Natural killer cell (primary cell): ENCODE measurements around the gene CALCB. TPM values are rescaled to one million over a fixed set of nuclear protein-coding genes. Genes with fewer than 3 reads are reported as not detected.

ENCODE experiments used
- ATAC-seq, 3 donors: fragments of 150-1000 bp in 2 of 3; fragments of 200-7000 bp in 1 of 3; cut with Tn5 transposase; 1 replicate in 1 of 3; 2 replicates in 2 of 3; pipeline ENCODE4 v1.10.0; 2021; ENCODE audit warnings: mild to moderate bottlenecking in 2 of 3, moderate library complexity in 2 of 3
- DNase-seq, 2 donors: peaks; one replicate each; pipeline versions ENCODE4 v3.0.0 to v3.0.0-alpha.2; 2013 to 2021; ENCODE audit warnings: mixed read lengths in 1 of 2
- H3K27ac ChIP-seq: one replicate; pipeline ENCODE4 v1.5.1; 2013; ENCODE audit warnings: mild to moderate bottlenecking, low read length
- H3K27me3 ChIP-seq: one replicate; pipeline ENCODE4 v1.6.1; 2013; ENCODE audit warnings: low read length; ENCODE audit not compliant: control insufficient read depth, insufficient read depth
- H3K36me3 ChIP-seq: one replicate; pipeline ENCODE4 v1.6.1; 2013; ENCODE audit warnings: low read length; ENCODE audit not compliant: control insufficient read depth, insufficient read depth
- H3K4me1 ChIP-seq: one replicate; pipeline ENCODE4 v1.6.1; 2013; ENCODE audit warnings: low read length; ENCODE audit not compliant: control insufficient read depth, insufficient read depth
- H3K4me3 ChIP-seq: one replicate; pipeline ENCODE4 v1.5.1; 2013; ENCODE audit warnings: low read length
- H3K9me3 ChIP-seq: one replicate; pipeline ENCODE4 v1.6.1; 2013; ENCODE audit warnings: low read length; ENCODE audit not compliant: control insufficient read depth, insufficient read depth
- H3K27ac Mint-ChIP-seq, 2 donors: one replicate each; pipeline ENCODE4 v1.8.0; 2022; ENCODE audit warnings: mild to moderate bottlenecking in 2 of 2, mixed read lengths in 2 of 2, moderate library complexity in 1 of 2
- H3K27me3 Mint-ChIP-seq, 2 donors: one replicate each; pipeline ENCODE4 v1.8.0; 2022; ENCODE audit warnings: low read depth in 2 of 2, mixed read lengths in 2 of 2
- H3K36me3 Mint-ChIP-seq: one replicate; pipeline ENCODE4 v1.8.0; 2022; ENCODE audit warnings: mixed read lengths
- H3K4me1 Mint-ChIP-seq, 2 donors: one replicate each; pipeline ENCODE4 v1.8.0; 2022; ENCODE audit warnings: mixed read lengths in 2 of 2
- H3K4me3 Mint-ChIP-seq: one replicate; pipeline ENCODE4 v1.8.0; 2022; ENCODE audit warnings: mild to moderate bottlenecking, moderate library complexity, mixed read lengths
- H3K9me3 Mint-ChIP-seq, 2 donors: one replicate each; pipeline ENCODE4 v1.8.0; 2022; ENCODE audit warnings: mixed read lengths in 2 of 2
- WGBS: methylation state at CpG from one replicate; pipeline ENCODE4 v1.1.7; 2013; ENCODE audit warnings: missing lambda C conversion rate; ENCODE audit not compliant: insufficient coverage; 5-methylcytosine and 5-hydroxymethylcytosine counted together
- intact Hi-C: fragments of 100-400 bp; cut with micrococcal nuclease; formaldehyde crosslinking; loops from one replicate; pipeline ENCODE4 v1.14.2; 2022
- total RNA-seq, 4 donors: library from RNA; stranded (reverse); fragments of 120-200 nt in 1 of 4; gene quantifications; one replicate each; pipeline versions ENCODE4 v1.2.3 to v1.2.4, GENCODE V29; 2013 to 2022
- TF ChIP-seq, protein P1 (sequence below): fragments of 200-600 bp; IDR thresholded peaks from one replicate; pipeline ENCODE4 v1.8.0; 2022; ENCODE audit warnings: antibody characterized with exemption

Gene CALCB
- total RNA-seq, 3 donors from 2014 or later (not counting 1 experiment from before 2014, with no cell fraction given), result 0.19 to 1.3 (median 0.27) TPM

- intact Hi-C loops, result no loop called here
- ATAC-seq (no peak), DNase-seq (no peak)
- Mint-ChIP-seq H3K36me3 (no peaks in the 10 kb centered on the region), H3K9me3 (no peaks in the 10 kb centered on the region), H3K4me3 (no peak overlapping the region), H3K27ac (no peak overlapping the region), H3K27me3 (peaks cover 16 to 22% of the 10 kb centered on the region in 2 donors), H3K4me1 (peaks cover 0 to 6% of the 10 kb centered on the region in 2 donors)
- Histone ChIP-seq H3K9me3 (no peaks in the 10 kb centered on the region), H3K27me3 (no peaks in the 10 kb centered on the region), H3K4me3 (no peak overlapping the region), H3K27ac (no peak overlapping the region), H3K4me1 (peaks cover 9% of the 10 kb centered on the region), H3K36me3 (no peaks in the 10 kb centered on the region)
- 78% methylated on average over 2 of the region's 2 CpGs for WGBS
- TF ChIP-seq, protein P1, sequence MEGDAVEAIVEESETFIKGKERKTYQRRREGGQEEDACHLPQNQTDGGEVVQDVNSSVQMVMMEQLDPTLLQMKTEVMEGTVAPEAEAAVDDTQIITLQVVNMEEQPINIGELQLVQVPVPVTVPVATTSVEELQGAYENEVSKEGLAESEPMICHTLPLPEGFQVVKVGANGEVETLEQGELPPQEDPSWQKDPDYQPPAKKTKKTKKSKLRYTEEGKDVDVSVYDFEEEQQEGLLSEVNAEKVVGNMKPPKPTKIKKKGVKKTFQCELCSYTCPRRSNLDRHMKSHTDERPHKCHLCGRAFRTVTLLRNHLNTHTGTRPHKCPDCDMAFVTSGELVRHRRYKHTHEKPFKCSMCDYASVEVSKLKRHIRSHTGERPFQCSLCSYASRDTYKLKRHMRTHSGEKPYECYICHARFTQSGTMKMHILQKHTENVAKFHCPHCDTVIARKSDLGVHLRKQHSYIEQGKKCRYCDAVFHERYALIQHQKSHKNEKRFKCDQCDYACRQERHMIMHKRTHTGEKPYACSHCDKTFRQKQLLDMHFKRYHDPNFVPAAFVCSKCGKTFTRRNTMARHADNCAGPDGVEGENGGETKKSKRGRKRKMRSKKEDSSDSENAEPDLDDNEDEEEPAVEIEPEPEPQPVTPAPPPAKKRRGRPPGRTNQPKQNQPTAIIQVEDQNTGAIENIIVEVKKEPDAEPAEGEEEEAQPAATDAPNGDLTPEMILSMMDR, result no peak
Measured at GRCh38 chr11:15124528-15124927, 51.1 kb downstream of the CALCB start.

DNA sequence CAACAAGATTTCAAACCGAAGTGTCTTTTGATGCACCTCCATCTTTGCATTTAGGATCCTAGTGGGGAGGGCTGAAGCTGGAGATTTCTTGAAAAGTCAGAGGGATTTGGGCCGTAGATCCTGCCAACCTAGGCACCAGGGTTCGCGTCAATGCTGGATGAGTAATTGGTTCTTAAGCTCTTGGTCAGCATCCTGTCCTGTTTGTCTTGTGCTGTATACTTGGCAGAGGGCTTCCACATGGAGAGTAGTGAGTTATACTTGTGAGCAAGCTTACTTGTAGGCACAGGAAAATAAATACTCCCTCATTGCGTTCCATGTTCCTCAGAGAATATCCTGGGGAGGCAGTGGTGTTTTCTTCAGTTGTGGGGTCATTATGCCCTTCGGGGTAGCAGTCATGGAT is 53.9 kb downstream of the CALCB start:
- Histone ChIP-seq H3K9me3 (peaks cover 2% of the 10 kb centered on the region), H3K27me3 (peaks cover 2% of the 10 kb centered on the region), H3K36me3 (no peaks in the 10 kb centered on the region), H3K4me3 (no peak overlapping the region), H3K4me1 (no peaks in the 10 kb centered on the region), H3K27ac (no peak overlapping the region)
- Mint-ChIP-seq H3K36me3 (no peaks in the 10 kb centered on the region), H3K4me1 (no peaks in the 10 kb centered on the region), H3K27me3 (peaks cover 16 to 20% of the 10 kb centered on the region in 2 donors), H3K4me3 (no peak overlapping the region), H3K27ac (no peak overlapping the region), H3K9me3 (no peaks in the 10 kb centered on the region)
- DNase-seq (no peak), ATAC-seq (no peak)
- 89% methylated on average over 6 of the region's 6 CpGs for WGBS
- TF ChIP-seq, protein P1, result no peak
- intact Hi-C loops, result no loop called here

Other genes with a start within 250 kb of the CALCB start
- gene CYP2R1, start 181.4 kb upstream of the CALCB start, total RNA-seq, result 10 to 100 TPM; 14.9 to 20.3 (median 16.2) TPM
- not detected for gene CALCA, start 101.2 kb upstream of the CALCB start, total RNA-seq
- under 1 TPM in 2 of 3 donors, not detected in 1; 0.16 to 0.27 TPM for gene INSC, start 41.3 kb downstream of the CALCB start, total RNA-seq